GM12891 (cell line): ENCODE measurements around the gene NPHP1.

Experiments
- PAX5 ChIP-seq: IDR thresholded peaks from 2 replicates; pipeline ENCODE4 v1.6.1; 2011; ENCODE audit warnings: low read length, moderate library complexity, mild to moderate bottlenecking; ENCODE audit not compliant: insufficient read depth, severe bottlenecking
- POLR2A ChIP-seq: IDR thresholded peaks from 2 replicates; pipeline ENCODE4 v1.6.1; 2011; ENCODE audit warnings: low read depth, low read length, control low read depth
- POLR2AphosphoS5 ChIP-seq: IDR thresholded peaks from 2 replicates; pipeline ENCODE4 v1.6.1; 2011; ENCODE audit warnings: low read depth, low read length, control low read depth
- POU2F2 ChIP-seq: IDR thresholded peaks from 2 replicates; pipeline ENCODE4 v1.6.1; 2011; ENCODE audit warnings: low read depth, mild to moderate bottlenecking, control low read depth, low read length, moderate library complexity
- SPI1 ChIP-seq: IDR thresholded peaks from 2 replicates; pipeline ENCODE4 v1.6.1; 2011; ENCODE audit warnings: low read depth, low read length, control low read depth
- TAF1 ChIP-seq: IDR thresholded peaks from 2 replicates; pipeline ENCODE4 v1.6.1; 2011; ENCODE audit warnings: low read depth, low read length, control low read depth

DNA sequence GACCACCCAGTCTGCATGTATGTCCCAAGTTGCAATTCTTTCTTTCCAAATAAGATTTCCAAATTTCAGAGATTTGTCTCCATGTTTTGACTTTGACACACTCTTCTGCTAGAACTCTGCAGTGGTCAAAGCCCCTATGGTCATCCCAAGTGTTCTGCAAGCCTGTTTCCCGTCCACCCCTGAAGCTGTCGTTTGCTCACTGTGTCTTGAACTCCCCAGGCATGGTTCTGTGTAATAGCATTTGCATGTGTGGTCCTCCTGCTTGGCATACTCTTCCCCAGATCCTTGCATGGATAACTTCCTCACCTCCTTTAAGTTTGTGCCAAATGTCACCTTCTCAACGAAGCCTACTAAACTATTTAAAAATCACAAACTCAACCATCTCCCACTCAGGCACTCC lies 11.4 kb upstream of the NPHP1 start:
- no peak for TF ChIP-seq POLR2A
- no peak for TF ChIP-seq POLR2AphosphoS5
- TF ChIP-seq PAX5, result no peak
- no peak for TF ChIP-seq TAF1
- no peak for TF ChIP-seq SPI1
- TF ChIP-seq POU2F2, result no peak
